GM12873 (cell line): ENCODE results near the gene PDE1A.

Experiments
- TF ChIP-seq, protein P1 (sequence below): IDR thresholded peaks from 2 replicates; pipeline ENCODE4 v1.5.1; 2012; ENCODE audit warnings: low read depth, mild to moderate bottlenecking, moderate library complexity, low read length, control low read depth; ENCODE audit not compliant: insufficient read depth; ENCODE audit errors: missing control alignments

The PDE1A gene

DNA sequence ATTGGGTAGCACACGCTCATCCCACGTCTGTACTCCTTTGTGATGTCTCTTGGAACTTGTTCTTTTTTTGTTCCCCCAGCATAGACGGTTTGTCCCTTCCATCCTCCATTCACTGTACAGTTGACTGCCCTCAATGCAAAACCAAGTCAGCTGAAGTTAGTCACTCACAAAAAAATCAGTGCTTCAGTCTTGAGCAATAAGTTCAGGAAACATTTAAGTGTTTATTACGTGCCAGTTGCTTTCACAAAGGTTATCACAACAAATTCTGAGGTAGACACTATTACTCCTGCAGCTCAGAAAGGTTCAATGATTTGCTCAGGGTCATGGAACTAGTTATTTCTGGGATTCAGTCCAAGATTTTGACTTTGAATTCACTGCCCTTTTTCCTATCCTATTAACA is 102.2 kb downstream of the PDE1A start:
- TF ChIP-seq, protein P1, sequence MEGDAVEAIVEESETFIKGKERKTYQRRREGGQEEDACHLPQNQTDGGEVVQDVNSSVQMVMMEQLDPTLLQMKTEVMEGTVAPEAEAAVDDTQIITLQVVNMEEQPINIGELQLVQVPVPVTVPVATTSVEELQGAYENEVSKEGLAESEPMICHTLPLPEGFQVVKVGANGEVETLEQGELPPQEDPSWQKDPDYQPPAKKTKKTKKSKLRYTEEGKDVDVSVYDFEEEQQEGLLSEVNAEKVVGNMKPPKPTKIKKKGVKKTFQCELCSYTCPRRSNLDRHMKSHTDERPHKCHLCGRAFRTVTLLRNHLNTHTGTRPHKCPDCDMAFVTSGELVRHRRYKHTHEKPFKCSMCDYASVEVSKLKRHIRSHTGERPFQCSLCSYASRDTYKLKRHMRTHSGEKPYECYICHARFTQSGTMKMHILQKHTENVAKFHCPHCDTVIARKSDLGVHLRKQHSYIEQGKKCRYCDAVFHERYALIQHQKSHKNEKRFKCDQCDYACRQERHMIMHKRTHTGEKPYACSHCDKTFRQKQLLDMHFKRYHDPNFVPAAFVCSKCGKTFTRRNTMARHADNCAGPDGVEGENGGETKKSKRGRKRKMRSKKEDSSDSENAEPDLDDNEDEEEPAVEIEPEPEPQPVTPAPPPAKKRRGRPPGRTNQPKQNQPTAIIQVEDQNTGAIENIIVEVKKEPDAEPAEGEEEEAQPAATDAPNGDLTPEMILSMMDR, result no peak

DNA sequence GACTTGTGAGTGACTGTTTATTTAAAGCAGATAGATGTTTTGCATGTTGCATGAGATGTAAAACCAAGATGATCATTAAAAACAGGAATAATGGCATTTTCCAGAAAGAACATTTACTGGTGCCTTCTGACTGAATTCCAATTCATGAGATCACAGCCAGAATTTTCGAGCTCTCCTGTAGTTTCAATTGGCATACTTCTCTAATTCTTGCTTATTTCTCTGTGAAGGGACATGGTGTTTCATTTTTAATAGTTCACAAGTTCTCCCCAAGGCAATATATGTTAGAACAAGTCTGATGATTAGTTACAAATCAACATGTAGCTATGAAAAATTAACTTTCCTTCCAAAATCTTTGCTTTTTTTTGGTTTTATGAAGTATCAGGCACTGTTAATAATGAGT is 105.7 kb downstream of the PDE1A start:
- TF ChIP-seq, protein P1, result no peak

DNA sequence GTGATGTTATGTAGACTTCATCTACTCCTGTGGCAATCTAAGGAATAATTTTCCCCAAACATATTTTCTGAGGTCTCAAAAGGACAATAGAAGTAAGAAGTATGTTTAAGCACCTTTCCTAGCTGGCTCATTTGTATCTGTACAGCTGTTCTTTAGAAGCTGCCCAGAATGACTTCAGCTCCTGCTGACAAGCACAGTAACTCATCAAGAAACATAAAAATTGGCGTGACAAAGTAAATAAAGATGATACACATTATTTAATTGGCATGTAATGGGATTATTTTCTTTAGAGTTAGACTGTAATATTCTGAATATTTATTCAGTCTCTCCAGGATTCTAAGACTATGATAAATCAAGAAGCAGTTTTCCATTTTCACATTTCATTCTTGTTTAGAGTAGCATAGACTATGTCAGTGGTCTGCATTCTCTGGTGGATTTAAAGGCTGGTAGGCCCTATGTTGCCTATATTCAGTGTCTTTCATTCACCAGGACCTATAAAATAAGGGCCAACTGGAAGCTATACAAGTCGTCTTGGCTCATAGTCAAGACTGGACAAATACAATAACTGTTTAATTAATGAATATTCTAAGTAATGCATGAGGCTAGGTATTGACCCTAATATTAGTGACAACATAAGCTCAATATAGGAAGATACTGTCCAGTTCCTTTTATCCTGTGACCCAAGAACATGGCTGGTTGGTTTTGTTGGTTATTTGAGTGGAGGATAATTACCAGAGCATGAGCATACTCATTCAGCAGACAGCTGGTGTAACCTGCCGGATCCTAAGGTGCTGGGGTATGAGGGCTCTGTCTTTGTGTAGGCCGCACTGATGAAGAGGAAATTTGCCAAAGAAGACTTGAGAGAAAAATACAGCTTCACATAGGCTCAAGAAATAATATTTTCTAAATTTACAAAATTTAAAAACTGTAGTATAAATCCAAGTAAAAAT is 107.0 kb downstream of the PDE1A start:
- TF ChIP-seq, protein P1, result no peak

DNA sequence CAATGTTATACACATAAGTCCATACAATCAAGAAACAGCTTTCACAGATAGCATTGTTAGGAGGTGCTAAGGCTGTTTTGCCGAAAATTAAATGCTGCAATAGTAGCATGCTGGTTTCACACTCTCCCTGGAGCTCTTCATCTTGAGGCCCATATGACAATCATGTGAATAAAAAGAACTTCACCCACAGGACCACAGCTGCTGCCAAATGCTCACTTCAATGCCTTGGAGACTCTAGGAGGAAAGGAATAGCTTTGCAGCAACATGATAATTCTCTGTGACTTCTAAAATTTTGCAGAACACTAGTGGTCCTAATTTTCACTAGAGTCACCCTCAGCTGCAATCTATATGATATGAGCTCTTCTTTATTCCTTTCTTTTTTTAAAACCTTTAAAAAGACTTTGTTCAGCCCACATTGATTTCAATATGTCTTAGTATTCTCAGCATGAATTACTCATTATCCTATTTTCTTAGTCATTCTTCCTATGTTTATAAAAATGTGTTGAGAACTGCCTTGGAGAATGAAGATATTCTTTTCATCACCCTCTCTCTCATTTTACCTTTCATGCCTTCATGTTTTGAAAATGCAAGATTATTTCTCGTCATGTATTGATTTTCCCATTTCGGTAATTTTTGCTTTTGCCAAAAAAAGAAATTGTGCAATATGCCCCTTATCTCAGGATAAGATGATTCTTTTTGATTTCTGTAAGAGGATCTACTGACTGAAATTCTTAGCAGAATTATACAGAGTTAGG is 108.2 kb downstream of the PDE1A start:
- TF ChIP-seq, protein P1, result no peak

DNA sequence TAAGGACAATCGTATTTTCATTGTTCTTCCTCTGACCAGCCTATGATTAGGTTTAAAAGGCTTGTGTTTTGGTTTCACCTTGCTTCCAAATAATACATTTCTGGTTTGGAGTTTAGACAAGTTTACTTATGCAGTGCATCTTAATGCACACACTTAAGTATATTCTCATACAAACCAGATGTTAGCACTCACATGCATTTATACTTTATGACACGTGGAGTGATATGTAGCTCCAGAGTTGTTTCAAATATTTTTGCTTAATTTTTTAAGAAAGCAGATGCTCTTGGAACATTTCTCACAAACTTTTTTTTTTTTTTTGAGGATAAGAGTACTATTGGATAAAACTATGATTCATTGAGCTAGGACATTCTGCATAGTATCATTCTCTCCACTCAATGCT is 109.9 kb downstream of the PDE1A start:
- TF ChIP-seq, protein P1, result no peak

DNA sequence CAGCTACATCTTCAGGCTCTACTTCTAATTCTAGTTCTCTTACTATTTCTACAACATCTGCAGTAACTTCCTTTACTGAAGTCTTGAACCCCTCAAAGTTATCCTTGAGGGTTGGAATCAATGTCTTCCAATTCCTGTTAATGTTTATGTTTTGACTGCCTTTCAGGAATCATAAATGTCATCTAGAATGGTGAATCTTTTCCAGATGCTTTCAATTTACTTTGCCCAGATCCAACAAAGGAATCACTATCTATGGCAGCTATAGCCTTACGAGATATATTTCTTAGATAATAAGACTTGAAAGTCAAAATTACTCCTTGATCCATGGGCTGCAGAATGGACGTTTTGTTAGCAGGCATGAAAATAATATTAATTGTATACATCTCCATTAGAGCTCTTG is 123.9 kb downstream of the PDE1A start:
- TF ChIP-seq, protein P1, result no peak

DNA sequence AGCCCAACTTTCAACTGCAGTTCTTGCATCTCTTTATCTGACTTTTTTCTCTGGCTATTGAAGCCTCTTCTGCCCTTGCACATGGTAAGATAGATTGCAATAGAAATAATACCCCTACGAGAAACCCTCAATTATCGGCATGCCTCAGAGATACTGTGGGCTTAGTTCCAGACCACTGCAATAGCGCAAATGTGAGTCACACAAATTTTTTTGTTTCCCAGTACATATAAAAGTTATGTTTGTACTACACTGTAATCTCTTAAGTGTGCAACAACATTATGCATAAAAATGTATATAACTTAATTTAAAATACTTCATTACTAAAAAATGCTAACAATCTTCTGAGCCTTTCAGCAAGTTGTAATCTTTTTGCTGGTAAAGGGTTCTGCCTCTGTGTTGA is 124.7 kb downstream of the PDE1A start:
- TF ChIP-seq, protein P1, result no peak
